Measurements from ENCODE around the gene C1orf50. TPM values are rescaled to one million over a fixed set of nuclear protein-coding genes. Genes with fewer than 3 reads are reported as not detected.

The C1orf50 gene
- total and polyA plus RNA-seq, 2 of the 4 experiments (the other 2 are of a cell fraction), result 2.0 to 6.0 TPM

- no peak overlapping the region for H3K4ac ChIP-seq (ENCODE audit: low read depth, low read length)
- ATAC-seq (ENCODE audit: low read depth), result peak; percentile 95
- CTCF ChIA-PET, result interaction anchor here (0.6 to 3.2 kb wide), 6 partner anchors 12 to 443 kb away, joined by 3 to 13 read pairs (median 3); no protein-coding TSS in a partner anchor
- TF ChIP-seq MAZ (IDR thresholded peaks at IDR 0.05; ENCODE audit: borderline replicate concordance, low read depth, low read length) (no peak), SMC3 (IDR thresholded peaks at IDR 0.05; ENCODE audit: low read depth, low read length) (peak; percentile 81), CHD1 (IDR thresholded peaks at IDR 0.05; ENCODE audit: low read depth, low read length) (no peak), RCOR1 (IDR thresholded peaks at IDR 0.05; ENCODE audit: insufficient replicate concordance, low read length) (no peak), RAD21 (IDR thresholded peaks at IDR 0.05; ENCODE audit: low read length) (peak; percentile 86), RFX5 (IDR thresholded peaks at IDR 0.05; ENCODE audit: low read depth, low read length) (no peak), POLR2A (IDR thresholded peaks at IDR 0.05; ENCODE audit: low read depth, low read length) (no peak)
- TF ChIP-seq, protein P1, sequence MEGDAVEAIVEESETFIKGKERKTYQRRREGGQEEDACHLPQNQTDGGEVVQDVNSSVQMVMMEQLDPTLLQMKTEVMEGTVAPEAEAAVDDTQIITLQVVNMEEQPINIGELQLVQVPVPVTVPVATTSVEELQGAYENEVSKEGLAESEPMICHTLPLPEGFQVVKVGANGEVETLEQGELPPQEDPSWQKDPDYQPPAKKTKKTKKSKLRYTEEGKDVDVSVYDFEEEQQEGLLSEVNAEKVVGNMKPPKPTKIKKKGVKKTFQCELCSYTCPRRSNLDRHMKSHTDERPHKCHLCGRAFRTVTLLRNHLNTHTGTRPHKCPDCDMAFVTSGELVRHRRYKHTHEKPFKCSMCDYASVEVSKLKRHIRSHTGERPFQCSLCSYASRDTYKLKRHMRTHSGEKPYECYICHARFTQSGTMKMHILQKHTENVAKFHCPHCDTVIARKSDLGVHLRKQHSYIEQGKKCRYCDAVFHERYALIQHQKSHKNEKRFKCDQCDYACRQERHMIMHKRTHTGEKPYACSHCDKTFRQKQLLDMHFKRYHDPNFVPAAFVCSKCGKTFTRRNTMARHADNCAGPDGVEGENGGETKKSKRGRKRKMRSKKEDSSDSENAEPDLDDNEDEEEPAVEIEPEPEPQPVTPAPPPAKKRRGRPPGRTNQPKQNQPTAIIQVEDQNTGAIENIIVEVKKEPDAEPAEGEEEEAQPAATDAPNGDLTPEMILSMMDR (conservative IDR thresholded peaks at IDR 0.05; ENCODE audit: low read depth, low read length), result peak; percentile 71
- DNase-seq, result peak; percentile 46
- no peaks in the 10 kb centered on the region for H3K4me1 ChIP-seq (ENCODE audit: control insufficient read depth, insufficient read depth, low read length)
- H3K9ac ChIP-seq (ENCODE audit: low read depth, low read length), result no peak overlapping the region
- H3K56ac ChIP-seq (ENCODE audit: extremely low read depth, insufficient read depth, low read length), result no peak overlapping the region
- no peak overlapping the region for H2AK5ac ChIP-seq (ENCODE audit: low read depth, low read length)
- no peak overlapping the region for H2AFZ ChIP-seq (replicated peaks; ENCODE audit: low read length, poor library complexity)
- in situ Hi-C loops (cut with MboI; ENCODE audit: low sequenced_read_pairs) (loop anchor here (5.0 kb wide), 1 partner anchor 294 kb away; no protein-coding TSS in a partner anchor), intact Hi-C loops (cut with micrococcal nuclease) (loop anchor here (1.0 to 2.0 kb wide), 2 partner anchors 131 to 295 kb away; no protein-coding TSS in a partner anchor), dilution Hi-C loops (cut with HindIII; ENCODE audit: low sequenced_read_pairs, unreplicated experiment) (no loop called here)
- no peaks in the 10 kb centered on the region for H3K9me3 ChIP-seq (ENCODE audit: control insufficient read depth, insufficient read depth, low read length)
- no peak overlapping the region for H4K8ac ChIP-seq (ENCODE audit: low read depth in 2 of 2, low read length in 2 of 2)
- no peak overlapping the region for H2AK9ac ChIP-seq (replicated peaks; ENCODE audit: low read depth, low read length, poor library complexity)
- no peak overlapping the region for H4K5ac ChIP-seq (ENCODE audit: low read depth, low read length)
- POLR2A ChIA-PET (ENCODE audit: unreplicated experiment), result interaction anchor here (0.5 kb wide), 1 partner anchor 10 kb away, joined by 3 read pairs; no protein-coding TSS in a partner anchor
- no peak overlapping the region for H2BK120ac ChIP-seq (ENCODE audit: low read depth, low read length)
- H4K91ac ChIP-seq (ENCODE audit: insufficient read depth, low read depth, low read length), result no peak overlapping the region
- H3K27me3 ChIP-seq (ENCODE audit: control insufficient read depth, insufficient read depth, low read length), result no peaks in the 10 kb centered on the region
- no peak overlapping the region for H3K4me2 ChIP-seq (ENCODE audit: low read depth, low read length)
- H2BK5ac ChIP-seq (ENCODE audit: low read depth, low read length, poor library complexity, severe bottlenecking), result no peak overlapping the region
- peaks cover 9 to 22% of the 10 kb centered on the region in 2 experiments; a peak in 3 of 4 replicates for H3K79me1 ChIP-seq (ENCODE audit: low read depth in 1 of 2, low read length in 2 of 2)
- no TSS peak for BruUV-seq (replicated peaks)
- H3K23ac ChIP-seq (ENCODE audit: low read depth, low read length), result no peak overlapping the region
- peaks cover 23% of the 10 kb centered on the region for H3K36me3 ChIP-seq (ENCODE audit: control insufficient read depth, insufficient read depth, low read length)
- H2BK15ac ChIP-seq (ENCODE audit: low read depth, low read length), result no peak overlapping the region
- no peak overlapping the region for H3K27ac ChIP-seq (ENCODE audit: insufficient read depth, low read length)
- peaks cover 7% of the 10 kb centered on the region; the same call in 1 of the 2 replicates for H3K9me1 ChIP-seq (ENCODE audit: insufficient read depth, low read length)
- no peak overlapping the region for H2BK20ac ChIP-seq (ENCODE audit: low read depth, low read length)
- H4K20me1 ChIP-seq (ENCODE audit: insufficient read depth, low read length), result no peaks in the 10 kb centered on the region; the same call in 1 of the 2 replicates
- no peak overlapping the region for H3K18ac ChIP-seq (ENCODE audit: low read depth, low read length)
- H3K14ac ChIP-seq (replicated peaks; ENCODE audit: low read depth, low read length), result no peak overlapping the region
- no peak overlapping the region for H3K4me3 ChIP-seq (ENCODE audit: insufficient read depth, low read depth, low read length)
Measured at GRCh38 chr1:42777852-42778251, 10.8 kb downstream of the C1orf50 start.
